Esophagus muscularis mucosa (tissue), 3 donors: ENCODE results near the gene FREM2.

Experiments
- CTCF ChIP-seq, 3 experiments: fragments of 200-600 bp in 2 of 3; fragments of 450-650 bp in 1 of 3; sonication (generic) in 2 of 3; IDR thresholded peaks; one replicate each; pipeline ENCODE4 v1.5.1; 2017 to 2019; ENCODE audit warnings: antibody characterized with exemption in 3 of 3, mild to moderate bottlenecking in 2 of 3, moderate library complexity in 1 of 3
- POLR2A ChIP-seq: fragments of 450-650 bp; IDR thresholded peaks from one replicate; pipeline ENCODE4 v1.6.1; 2017; ENCODE audit warnings: antibody characterized with exemption, moderate library complexity, mild to moderate bottlenecking, low read depth
- POLR2AphosphoS5 ChIP-seq, 2 donors: sonication (generic); formaldehyde crosslinking; IDR thresholded peaks; one replicate each; pipeline ENCODE4 v1.6.1; 2017; ENCODE audit warnings: antibody characterized with exemption in 2 of 2

- no peak for TF ChIP-seq POLR2A
- TF ChIP-seq POLR2AphosphoS5 (IDR thresholded peaks at IDR 0.05) = no peak
- TF ChIP-seq CTCF (IDR thresholded peaks at IDR 0.05) = no peak
Measured at GRCh38 chr13:38784036-38784880, 97.4 kb downstream of the FREM2 start.
